Neural cell (in vitro differentiated cells): ENCODE results near the gene DNASE2. TPM values are rescaled to one million over a fixed set of nuclear protein-coding genes. Genes with fewer than 3 reads are reported as not detected.

Experiments used
- H2AFZ ChIP-seq: fragments of 200-600, 300-800 bp; sonication (generic), shearing (Covaris generic); 2 replicates; pipeline ENCODE4 v1.6.0; 2014; ENCODE audit warnings: low read depth, mild to moderate bottlenecking, antibody characterized with exemption, low read length, moderate library complexity
- H3F3A ChIP-seq: fragments of 200-600 bp; shearing (Covaris generic); 2 replicates; pipeline ENCODE4 v1.6.1; 2016; ENCODE audit warnings: mild to moderate bottlenecking, moderate library complexity, mixed read lengths, antibody characterized with exemption, low read length; ENCODE audit not compliant: insufficient read depth, poor library complexity, severe bottlenecking
- H3K27ac ChIP-seq: fragments of 200-600, 300-800 bp; sonication (generic), shearing (Covaris generic); 2 replicates; pipeline ENCODE4 v1.5.1; 2014; ENCODE audit warnings: mild to moderate bottlenecking, low read length, moderate library complexity
- H3K27me3 ChIP-seq: fragments of 300-800, 200-600 bp; sonication (generic), shearing (Covaris generic); 2 replicates; pipeline ENCODE4 v1.6.0; 2014; ENCODE audit warnings: mild to moderate bottlenecking, low read depth, low read length, moderate library complexity; ENCODE audit not compliant: insufficient read depth
- H3K36me3 ChIP-seq: fragments of 300-800, 200-600 bp; sonication (generic), shearing (Covaris generic); 2 replicates; pipeline ENCODE4 v1.5.1; 2014; ENCODE audit warnings: mild to moderate bottlenecking, antibody characterized with exemption, low read length, moderate library complexity; ENCODE audit not compliant: insufficient read depth
- H3K4me2 ChIP-seq: fragments of 300-800, 200-600 bp; sonication (generic), shearing (Covaris generic); 2 replicates; pipeline ENCODE4 v1.6.0; 2014; ENCODE audit warnings: mild to moderate bottlenecking, low read length
- H3K4me3 ChIP-seq: fragments of 300-800, 200-600 bp; sonication (generic), shearing (Covaris generic); 2 replicates; pipeline ENCODE4 v1.5.1; 2014; ENCODE audit warnings: mild to moderate bottlenecking, low read length, moderate library complexity
- H3K79me2 ChIP-seq: fragments of 200-600 bp; shearing (Covaris generic); replicated peaks from 2 replicates; pipeline ENCODE4 v1.6.0; 2014; ENCODE audit warnings: mild to moderate bottlenecking, low read length, moderate library complexity; ENCODE audit not compliant: insufficient read depth
- H3K9ac ChIP-seq: fragments of 300-800, 200-600 bp; sonication (generic), shearing (Covaris generic); 2 replicates; pipeline ENCODE4 v1.6.1; 2016; ENCODE audit warnings: mild to moderate bottlenecking, low read length, mixed read lengths
- H3K9me2 ChIP-seq: fragments of 200-600 bp; shearing (Covaris generic); 2 replicates; pipeline ENCODE4 v1.6.1; 2016; ENCODE audit warnings: mild to moderate bottlenecking, low read length, mixed read lengths; ENCODE audit not compliant: insufficient read depth
- H3K9me3 ChIP-seq: fragments of 200-600, 300-800 bp; sonication (generic), shearing (Covaris generic); 2 replicates; pipeline ENCODE4 v1.6.1; 2016; ENCODE audit warnings: mild to moderate bottlenecking, mixed run types, low read length, moderate library complexity, mixed read lengths
- H4K20me1 ChIP-seq: fragments of 200-600 bp; shearing (Covaris generic); 2 replicates; pipeline ENCODE4 v1.6.1; 2016; ENCODE audit warnings: mild to moderate bottlenecking, mixed run types; ENCODE audit not compliant: insufficient read depth
- EP300 ChIP-seq: fragments of 450-650 bp; conservative IDR thresholded peaks from 2 replicates; pipeline ENCODE4 v1.6.1; 2014; ENCODE audit warnings: antibody characterized with exemption, mild to moderate bottlenecking, moderate library complexity; ENCODE audit not compliant: poor library complexity, severe bottlenecking
- EZH2 ChIP-seq: fragments of 200-600, 300-800 bp; shearing (Covaris generic), sonication (generic); IDR thresholded peaks from 2 replicates; pipeline ENCODE4 v1.6.1; 2014; ENCODE audit warnings: antibody characterized with exemption, low read length, borderline replicate concordance, mild to moderate bottlenecking; ENCODE audit not compliant: insufficient read depth, poor library complexity, severe bottlenecking
- MXI1 ChIP-seq: fragments of 450-650 bp; conservative IDR thresholded peaks from 2 replicates; pipeline ENCODE4 v1.6.1; 2014; ENCODE audit warnings: antibody characterized with exemption, mild to moderate bottlenecking; ENCODE audit not compliant: poor library complexity, severe bottlenecking
- POLR2AphosphoS5 ChIP-seq: IDR thresholded peaks from 2 replicates; pipeline ENCODE4 v1.6.1; 2012
- RAD21 ChIP-seq: fragments of 450-650 bp; conservative IDR thresholded peaks from 2 replicates; pipeline ENCODE4 v1.6.1; 2014; ENCODE audit warnings: antibody characterized with exemption, mild to moderate bottlenecking, moderate library complexity
- SMC3 ChIP-seq: fragments of 450-650 bp; conservative IDR thresholded peaks from 2 replicates; pipeline ENCODE4 v1.6.1; 2014; ENCODE audit warnings: antibody characterized with exemption, mild to moderate bottlenecking, moderate library complexity; ENCODE audit not compliant: poor library complexity
- TAF1 ChIP-seq: IDR thresholded peaks from 2 replicates; pipeline ENCODE4 v1.6.1; 2012; ENCODE audit warnings: low read depth
- polyA minus RNA-seq: library from RNA; depleted of rRNA, polyadenylated mRNA; stranded (reverse); fragments of >200 nt; gene quantifications from 2 replicates; pipeline ENCODE4 v1.2.3, GENCODE V29; 2014
- polyA plus RNA-seq: library from polyadenylated mRNA; depleted of rRNA; stranded (reverse); fragments of >200 nt; gene quantifications from 2 replicates; pipeline ENCODE4 v1.2.3, GENCODE V29; 2014
- TF ChIP-seq, protein P1 (sequence below): fragments of 450-650 bp; IDR thresholded peaks from 2 replicates; pipeline ENCODE4 v1.5.1; 2014; ENCODE audit warnings: antibody characterized with exemption, mild to moderate bottlenecking, moderate library complexity; ENCODE audit not compliant: poor library complexity, severe bottlenecking
- TF ChIP-seq, protein P2 (sequence below): IDR thresholded peaks from 2 replicates; pipeline ENCODE4 v1.6.1; 2012; ENCODE audit warnings: borderline replicate concordance

Gene DNASE2, protein sequence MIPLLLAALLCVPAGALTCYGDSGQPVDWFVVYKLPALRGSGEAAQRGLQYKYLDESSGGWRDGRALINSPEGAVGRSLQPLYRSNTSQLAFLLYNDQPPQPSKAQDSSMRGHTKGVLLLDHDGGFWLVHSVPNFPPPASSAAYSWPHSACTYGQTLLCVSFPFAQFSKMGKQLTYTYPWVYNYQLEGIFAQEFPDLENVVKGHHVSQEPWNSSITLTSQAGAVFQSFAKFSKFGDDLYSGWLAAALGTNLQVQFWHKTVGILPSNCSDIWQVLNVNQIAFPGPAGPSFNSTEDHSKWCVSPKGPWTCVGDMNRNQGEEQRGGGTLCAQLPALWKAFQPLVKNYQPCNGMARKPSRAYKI
- polyA plus RNA-seq (0.59 TPM in 1 of 2 replicates, not detected in the other), polyA minus RNA-seq (0.35 and 1.2 TPM in 2 replicates)

DNA sequence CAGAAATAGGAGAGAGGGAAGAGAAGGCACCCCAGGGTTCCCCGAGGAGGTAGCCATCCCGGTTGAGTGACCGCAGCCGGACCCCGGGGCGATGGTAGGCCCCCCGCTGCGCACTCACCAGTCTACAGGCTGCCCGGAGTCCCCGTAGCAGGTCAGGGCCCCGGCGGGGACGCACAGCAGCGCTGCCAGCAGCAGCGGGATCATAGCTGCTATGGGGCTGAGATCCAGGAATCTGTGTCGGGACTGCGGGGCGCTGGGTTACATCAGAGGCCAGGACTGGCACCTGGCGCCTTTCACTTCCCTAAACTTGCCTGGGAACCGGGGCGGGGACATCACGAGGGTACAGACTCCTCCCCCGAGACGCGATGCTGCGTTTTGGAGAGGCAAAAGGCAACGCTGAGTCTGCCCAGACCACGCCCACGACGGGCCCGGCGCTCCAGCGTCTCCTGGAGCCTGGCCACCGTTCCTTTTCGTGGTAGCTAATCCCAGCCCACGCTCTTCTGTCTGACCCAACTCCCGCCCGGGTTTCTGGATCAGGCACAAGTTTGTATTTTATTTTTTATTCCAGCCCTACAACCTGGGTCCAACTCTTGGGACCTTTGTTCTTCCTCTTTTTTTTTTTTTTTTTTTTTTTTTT lies at the start of gene DNASE2:
DNASE2 (minus strand) TSS at position 278 of the 637 bp plus-strand sequence; CDS start at position 204, 74 bp downstream.
- Histone ChIP-seq H3K9me2 (no peaks in the 10 kb centered on the region), H4K20me1 (no peaks in the 10 kb centered on the region), H3K27me3 (peaks cover 42% of the 10 kb centered on the region), H3F3A (no peaks in the 10 kb centered on the region), H3K9me3 (no peaks in the 10 kb centered on the region), H2AFZ (no peak within 1 kb of the TSS), H3K4me2 (no peak within 1 kb of the TSS), H3K36me3 (no peaks in the 10 kb centered on the region), H3K27ac (no peak within 1 kb of the TSS), H3K4me3 (peak within 1 kb of the TSS; percentile 59), H3K9ac (peak within 1 kb of the TSS; percentile 16), H3K79me2 (no peaks in the 10 kb centered on the region)
- TF ChIP-seq POLR2AphosphoS5: no peak
- TF ChIP-seq MXI1: no peak

DNA sequence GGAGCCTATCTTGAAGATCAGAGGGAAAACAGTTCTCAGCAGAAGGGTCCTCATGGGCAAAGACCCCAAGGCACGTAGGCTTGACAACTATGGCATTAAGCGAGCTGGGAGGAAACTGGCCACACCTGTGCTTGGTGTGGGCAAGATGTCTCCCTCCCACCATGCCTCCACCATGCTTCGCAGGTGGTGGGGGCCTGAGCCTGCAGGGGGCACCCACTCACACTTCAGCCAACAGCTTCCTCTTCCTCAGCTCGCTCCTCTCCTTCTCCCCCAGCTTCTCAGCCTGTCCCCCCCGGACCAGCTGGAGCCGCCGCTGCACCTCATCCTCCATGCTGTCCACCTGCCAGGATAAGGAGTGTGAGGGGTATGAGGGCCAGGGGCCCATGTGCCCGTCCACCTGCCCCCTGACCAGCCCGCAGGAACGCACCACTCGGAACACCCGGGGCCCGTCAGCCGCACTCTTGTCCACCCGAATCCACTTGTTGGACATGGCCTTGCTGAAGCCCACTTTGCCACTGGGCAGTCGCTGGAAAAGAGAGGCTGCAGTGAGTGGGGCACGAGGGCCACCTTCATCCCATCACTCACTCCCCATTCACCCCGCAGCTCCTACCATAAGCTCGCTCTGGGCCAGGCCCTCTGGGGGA lies 48.9 kb upstream of the DNASE2 start:
- Histone ChIP-seq H3K27ac (no peak overlapping the region), H3K9me2 (no peaks in the 10 kb centered on the region), H4K20me1 (no peaks in the 10 kb centered on the region), H3K36me3 (no peaks in the 10 kb centered on the region), H2AFZ (no peak overlapping the region), H3K4me2 (no peak overlapping the region), H3K9ac (no peak overlapping the region), H3K9me3 (no peaks in the 10 kb centered on the region), H3K79me2 (peaks cover 16% of the 10 kb centered on the region), H3K27me3 (no peaks in the 10 kb centered on the region), H3F3A (no peaks in the 10 kb centered on the region), H3K4me3 (no peak overlapping the region)
- TF ChIP-seq MXI1 (no peak), EZH2 (no peak), SMC3 (no peak), EP300 (no peak), TAF1 (no peak), RAD21 (no peak), POLR2AphosphoS5 (no peak)
- TF ChIP-seq, protein P1, sequence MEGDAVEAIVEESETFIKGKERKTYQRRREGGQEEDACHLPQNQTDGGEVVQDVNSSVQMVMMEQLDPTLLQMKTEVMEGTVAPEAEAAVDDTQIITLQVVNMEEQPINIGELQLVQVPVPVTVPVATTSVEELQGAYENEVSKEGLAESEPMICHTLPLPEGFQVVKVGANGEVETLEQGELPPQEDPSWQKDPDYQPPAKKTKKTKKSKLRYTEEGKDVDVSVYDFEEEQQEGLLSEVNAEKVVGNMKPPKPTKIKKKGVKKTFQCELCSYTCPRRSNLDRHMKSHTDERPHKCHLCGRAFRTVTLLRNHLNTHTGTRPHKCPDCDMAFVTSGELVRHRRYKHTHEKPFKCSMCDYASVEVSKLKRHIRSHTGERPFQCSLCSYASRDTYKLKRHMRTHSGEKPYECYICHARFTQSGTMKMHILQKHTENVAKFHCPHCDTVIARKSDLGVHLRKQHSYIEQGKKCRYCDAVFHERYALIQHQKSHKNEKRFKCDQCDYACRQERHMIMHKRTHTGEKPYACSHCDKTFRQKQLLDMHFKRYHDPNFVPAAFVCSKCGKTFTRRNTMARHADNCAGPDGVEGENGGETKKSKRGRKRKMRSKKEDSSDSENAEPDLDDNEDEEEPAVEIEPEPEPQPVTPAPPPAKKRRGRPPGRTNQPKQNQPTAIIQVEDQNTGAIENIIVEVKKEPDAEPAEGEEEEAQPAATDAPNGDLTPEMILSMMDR: no peak
- TF ChIP-seq, protein P2, sequence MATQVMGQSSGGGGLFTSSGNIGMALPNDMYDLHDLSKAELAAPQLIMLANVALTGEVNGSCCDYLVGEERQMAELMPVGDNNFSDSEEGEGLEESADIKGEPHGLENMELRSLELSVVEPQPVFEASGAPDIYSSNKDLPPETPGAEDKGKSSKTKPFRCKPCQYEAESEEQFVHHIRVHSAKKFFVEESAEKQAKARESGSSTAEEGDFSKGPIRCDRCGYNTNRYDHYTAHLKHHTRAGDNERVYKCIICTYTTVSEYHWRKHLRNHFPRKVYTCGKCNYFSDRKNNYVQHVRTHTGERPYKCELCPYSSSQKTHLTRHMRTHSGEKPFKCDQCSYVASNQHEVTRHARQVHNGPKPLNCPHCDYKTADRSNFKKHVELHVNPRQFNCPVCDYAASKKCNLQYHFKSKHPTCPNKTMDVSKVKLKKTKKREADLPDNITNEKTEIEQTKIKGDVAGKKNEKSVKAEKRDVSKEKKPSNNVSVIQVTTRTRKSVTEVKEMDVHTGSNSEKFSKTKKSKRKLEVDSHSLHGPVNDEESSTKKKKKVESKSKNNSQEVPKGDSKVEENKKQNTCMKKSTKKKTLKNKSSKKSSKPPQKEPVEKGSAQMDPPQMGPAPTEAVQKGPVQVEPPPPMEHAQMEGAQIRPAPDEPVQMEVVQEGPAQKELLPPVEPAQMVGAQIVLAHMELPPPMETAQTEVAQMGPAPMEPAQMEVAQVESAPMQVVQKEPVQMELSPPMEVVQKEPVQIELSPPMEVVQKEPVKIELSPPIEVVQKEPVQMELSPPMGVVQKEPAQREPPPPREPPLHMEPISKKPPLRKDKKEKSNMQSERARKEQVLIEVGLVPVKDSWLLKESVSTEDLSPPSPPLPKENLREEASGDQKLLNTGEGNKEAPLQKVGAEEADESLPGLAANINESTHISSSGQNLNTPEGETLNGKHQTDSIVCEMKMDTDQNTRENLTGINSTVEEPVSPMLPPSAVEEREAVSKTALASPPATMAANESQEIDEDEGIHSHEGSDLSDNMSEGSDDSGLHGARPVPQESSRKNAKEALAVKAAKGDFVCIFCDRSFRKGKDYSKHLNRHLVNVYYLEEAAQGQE: no peak
